Spleen (tissue), 11 donors: ENCODE measurements around the gene SIRT3. TPM values are rescaled to one million over a fixed set of nuclear protein-coding genes. Genes with fewer than 3 reads are reported as not detected.
A peak's percentile ranks its signal among the peaks of the same experiment; 100 is the strongest.

Experiments used
- DNase-seq: peaks from one replicate; pipeline ENCODE4 v3.0.0-alpha.2; 2020
- H3K27ac ChIP-seq, 8 donors: fragments of 200-600 bp; sonication (generic) in 7 of 8; 1 replicate in 4 of 8; 2 replicates in 4 of 8; pipeline versions ENCODE4 v1.5.0 to v1.8.0; 2016 to 2021; ENCODE audit warnings: inconsistent platforms in 4 of 8, mild to moderate bottlenecking in 4 of 8, moderate library complexity in 1 of 8
- H3K27me3 ChIP-seq, 7 donors: fragments of 200-600 bp; sonication (generic) in 6 of 7; replicated peaks in 1 of 7; 1 replicate in 4 of 7; 2 replicates in 3 of 7; pipeline versions ENCODE4 v1.5.0 to v1.8.0; 2016 to 2021; ENCODE audit warnings: inconsistent platforms in 3 of 7, mild to moderate bottlenecking in 1 of 7
- H3K36me3 ChIP-seq, 6 donors: fragments of 200-600 bp; sonication (generic) in 5 of 6; 1 replicate in 4 of 6; 2 replicates in 2 of 6; pipeline versions ENCODE4 v1.5.0 to v1.8.0; 2016 to 2021; ENCODE audit warnings: inconsistent platforms in 2 of 6
- H3K4me1 ChIP-seq, 6 donors: fragments of 200-600 bp; sonication (generic) in 5 of 6; 1 replicate in 3 of 6; 2 replicates in 3 of 6; pipeline versions ENCODE4 v1.5.0 to v1.8.0; 2016 to 2021; ENCODE audit warnings: inconsistent platforms in 3 of 6
- H3K4me3 ChIP-seq, 8 donors: fragments of 200-600 bp; sonication (generic) in 7 of 8; 1 replicate in 4 of 8; 2 replicates in 4 of 8; pipeline versions ENCODE4 v1.5.0 to v1.8.0; 2016 to 2021; ENCODE audit warnings: inconsistent platforms in 4 of 8, mild to moderate bottlenecking in 4 of 8, moderate library complexity in 2 of 8
- H3K9me3 ChIP-seq, 8 donors: fragments of 200-600 bp; sonication (generic) in 7 of 8; 1 replicate in 4 of 8; 2 replicates in 4 of 8; pipeline versions ENCODE4 v1.5.0 to v1.8.0; 2016 to 2021; ENCODE audit warnings: inconsistent platforms in 4 of 8
- CTCF ChIP-seq, 11 experiments: fragments of 200-600 bp in 7 of 11; fragments of 450-650 bp in 4 of 11; sonication (generic) in 4 of 11; IDR thresholded peaks in 8 of 11; conservative IDR thresholded peaks in 3 of 11; 1 replicate in 7 of 11; 2 replicates in 4 of 11; pipeline versions ENCODE4 v1.4.0 to v1.8.0; 2016 to 2021; ENCODE audit warnings: antibody characterized with exemption in 11 of 11, inconsistent platforms in 4 of 11, mild to moderate bottlenecking in 1 of 11
- POLR2A ChIP-seq, 3 donors: fragments of 450-650 bp; IDR thresholded peaks; one replicate each; pipeline ENCODE4 v1.5.1; 2017; ENCODE audit warnings: antibody characterized with exemption in 3 of 3, mild to moderate bottlenecking in 1 of 3
- POLR2AphosphoS5 ChIP-seq, 3 donors: sonication (generic); formaldehyde crosslinking; IDR thresholded peaks; one replicate each; pipeline ENCODE4 v1.5.1; 2017; ENCODE audit warnings: antibody characterized with exemption in 3 of 3
- WGBS, 5 donors: extraction: QIAGEN DNeasy Blood & Tissue Kit in 3 of 5; methylation state at CpG; one replicate each; pipeline versions ENCODE4 v1.1.5 to v1.1.7; 2013 to 2018; 5-methylcytosine and 5-hydroxymethylcytosine counted together
- intact Hi-C: fragments of 100-400 bp; cut with DNase I; formaldehyde crosslinking; loops from one replicate; pipeline ENCODE4 v1.15.0; 2023; ENCODE audit warnings: low total_unique reads
- polyA plus RNA-seq, 3 donors: library from polyadenylated mRNA; stranded (reverse); fragments of 200-250 nt; gene quantifications; one replicate each; pipeline ENCODE4 v1.2.1, GENCODE V29; 2013
- total RNA-seq, 7 donors: library from RNA; depleted of rRNA in 3 of 7; stranded (reverse); fragments of >200 nt in 3 of 7; fragmentation: NEBNext Ultra II Directional in 4 of 7; extraction: Animal tissue kit (Norgen Biotek cat#: 25700) in 4 of 7; gene quantifications; one replicate each; pipeline versions ENCODE4 v1.1.0 to v1.2.1, GENCODE V29; 2016 to 2021
- donor health status: healthy with polysubstance abuse.
- donor health status: DM: no; HTN: no; CAD: no; lungs with moderate emphysema.
- donor health status: DM: no; HTN: no; CAD: no.
- donor health status: Bipolar disorder and iron deficiency.
- donor health status: healthy.
- donor health status: DM: no; HTN: no; CAD: no.
- donor health status: DM: yes; HTN: yes; CAD: no.

The SIRT3 gene
- total and polyA plus RNA-seq, 10 donors: 11.9 to 28.8 (median 17.5) TPM

- Histone ChIP-seq H3K27ac (peak overlapping the region in 1 of 8 donors; percentile 11), H3K36me3 (peaks cover 0 to 63% (median 36%) of the 10 kb centered on the region in 6 donors), H3K4me3 (no peak overlapping the region), H3K4me1 (peaks cover 16 to 71% (median 59%) of the 10 kb centered on the region in 6 donors), H3K27me3 (no peaks in the 10 kb centered on the region), H3K9me3 (no peaks in the 10 kb centered on the region)
- WGBS, 5 donors: 82 to 91% (median 84%) methylated on average over 4 to 12 of the region's 12 CpGs
- intact Hi-C loops: no loop called here
- DNase-seq: no peak
- TF ChIP-seq CTCF (IDR thresholded peaks at IDR 0.05 in 8 of 11, conservative IDR thresholded peaks at IDR 0.05 in 3 of 11) (no peak), POLR2A (IDR thresholded peaks at IDR 0.05) (no peak), POLR2AphosphoS5 (IDR thresholded peaks at IDR 0.05) (no peak)
Measured at GRCh38 chr11:204587-205109, 31.5 kb downstream of the SIRT3 start.

GRCh38 chr11:203945-204586 lies 32.1 kb downstream of the SIRT3 start:
- Histone ChIP-seq H3K36me3 (peaks cover 0 to 60% (median 35%) of the 10 kb centered on the region in 6 donors), H3K4me3 (no peak overlapping the region), H3K4me1 (peaks cover 10 to 65% (median 53%) of the 10 kb centered on the region in 6 donors), H3K9me3 (no peaks in the 10 kb centered on the region), H3K27ac (peak overlapping the region in 1 of 8 donors; percentile 11), H3K27me3 (no peaks in the 10 kb centered on the region)
- intact Hi-C loops: no loop called here
- no peak for DNase-seq
- WGBS, 5 donors: 93 to 100% (median 97%) methylated on average over 4 of the region's 4 CpGs
- TF ChIP-seq POLR2A (IDR thresholded peaks at IDR 0.05) (no peak), POLR2AphosphoS5 (IDR thresholded peaks at IDR 0.05) (no peak), CTCF (IDR thresholded peaks at IDR 0.05 in 8 of 11, conservative IDR thresholded peaks at IDR 0.05 in 3 of 11) (no peak)

- no peaks in the 10 kb centered on the region for H3K27me3 ChIP-seq
- no peak overlapping the region for H3K27ac ChIP-seq
- peaks cover 0 to 60% (median 35%) of the 10 kb centered on the region in 6 donors for H3K36me3 ChIP-seq
- TF ChIP-seq POLR2AphosphoS5 (IDR thresholded peaks at IDR 0.05): peak in 1 of 3 donors; percentile 9
- TF ChIP-seq POLR2A (IDR thresholded peaks at IDR 0.05): no peak
- TF ChIP-seq CTCF (IDR thresholded peaks at IDR 0.05 in 8 of 11, conservative IDR thresholded peaks at IDR 0.05 in 3 of 11): no peak
- WGBS, 5 donors: 79 to 96% (median 87%) methylated on average over 6 to 7 of the region's 7 CpGs
- H3K9me3 ChIP-seq: no peaks in the 10 kb centered on the region
- H3K4me1 ChIP-seq: peaks cover 10 to 63% (median 52%) of the 10 kb centered on the region in 6 donors
- intact Hi-C loops: no loop called here
- no peak for DNase-seq
- H3K4me3 ChIP-seq: no peak overlapping the region
Measured at GRCh38 chr11:203056-203944, 32.8 kb downstream of the SIRT3 start.
